Retina (tissue), 1 donor: Measurements from ENCODE around the gene CCNYL1.

ENCODE experiments used
- DNase-seq: peaks from one replicate; pipeline ENCODE4 v3.0.0-alpha.2; 2016

Gene CCNYL1

GRCh38 chr2:207767461-207768167, 56.2 kb downstream of the CCNYL1 start:
- peak; percentile 88 for DNase-seq

DNA sequence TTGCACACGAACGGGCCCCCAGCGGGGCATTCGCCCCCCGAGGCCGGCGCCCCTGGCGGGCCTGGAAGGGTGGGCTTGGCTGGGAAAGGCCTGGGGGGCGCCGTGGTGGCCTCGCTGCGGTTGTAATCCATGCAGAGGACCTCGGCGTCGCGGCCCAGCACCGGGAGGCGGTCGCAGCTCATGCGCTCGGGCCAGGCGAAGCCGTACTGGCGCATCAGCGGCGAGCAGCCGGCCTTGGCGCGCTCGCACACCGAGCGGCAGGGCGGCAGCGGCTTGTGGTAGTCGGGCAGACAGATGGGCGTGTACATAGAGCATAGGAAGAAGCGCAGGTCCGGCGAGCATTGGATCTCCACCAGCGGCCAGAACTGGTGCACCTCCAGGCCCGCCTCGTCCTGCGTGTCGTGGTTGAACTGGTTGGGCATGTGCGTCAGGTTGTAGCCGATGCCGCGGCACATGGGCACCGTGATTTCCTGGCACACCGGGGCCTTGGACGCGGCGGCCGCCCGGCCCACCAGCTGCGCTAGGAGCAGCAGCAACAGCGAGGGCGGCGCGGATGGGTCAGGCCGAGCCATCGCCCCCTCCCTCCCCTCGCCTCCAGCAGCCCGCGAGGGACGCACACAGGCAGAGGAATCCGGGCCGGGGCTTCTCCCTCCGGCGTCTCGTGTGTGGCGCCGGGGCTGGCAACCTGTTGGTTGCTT, 56.9 kb downstream of the CCNYL1 start:
- peak; percentile 84 for DNase-seq

GRCh38 chr2:207768866-207769596, 57.6 kb downstream of the CCNYL1 start:
- DNase-seq, result peak; percentile 72

DNA sequence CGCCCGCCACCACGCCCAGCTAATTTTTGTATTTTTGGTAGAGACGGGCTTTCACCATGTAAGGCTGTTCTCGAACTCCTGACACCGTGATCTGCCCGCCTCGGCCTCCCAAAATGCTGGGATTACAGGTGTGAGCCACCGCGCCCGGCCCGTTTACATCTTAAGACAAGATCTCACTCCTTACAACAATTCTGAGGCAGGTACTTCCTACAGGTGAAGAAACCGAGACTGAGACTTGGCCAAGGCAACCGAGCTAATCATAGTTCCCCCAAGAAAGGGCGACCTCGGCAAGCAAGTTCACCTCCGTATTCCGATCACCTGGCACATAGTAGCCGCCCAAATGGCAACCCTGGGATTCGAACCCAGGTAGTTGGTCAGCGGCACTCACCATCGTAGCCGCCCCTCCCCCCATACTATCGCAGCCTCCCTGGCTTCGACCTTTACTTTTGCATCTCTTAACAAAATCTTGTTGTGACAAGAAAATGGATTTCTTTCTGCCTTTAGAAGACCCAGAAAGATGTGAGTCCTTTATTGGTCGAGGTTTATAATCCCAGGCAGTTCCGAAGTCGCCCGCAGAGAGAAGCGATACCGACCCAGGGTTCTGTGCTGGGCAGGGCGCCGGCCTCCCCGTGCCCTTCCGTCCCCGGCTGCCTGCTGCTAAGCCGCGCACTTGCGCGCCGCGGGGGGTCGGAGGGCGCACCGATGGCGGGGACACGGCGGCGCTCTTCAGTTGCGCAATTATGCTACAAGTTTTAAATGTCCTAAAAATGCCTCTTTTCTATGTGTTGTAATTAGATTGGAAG, 59.4 kb downstream of the CCNYL1 start:
- DNase-seq, result peak; percentile 60

DNA sequence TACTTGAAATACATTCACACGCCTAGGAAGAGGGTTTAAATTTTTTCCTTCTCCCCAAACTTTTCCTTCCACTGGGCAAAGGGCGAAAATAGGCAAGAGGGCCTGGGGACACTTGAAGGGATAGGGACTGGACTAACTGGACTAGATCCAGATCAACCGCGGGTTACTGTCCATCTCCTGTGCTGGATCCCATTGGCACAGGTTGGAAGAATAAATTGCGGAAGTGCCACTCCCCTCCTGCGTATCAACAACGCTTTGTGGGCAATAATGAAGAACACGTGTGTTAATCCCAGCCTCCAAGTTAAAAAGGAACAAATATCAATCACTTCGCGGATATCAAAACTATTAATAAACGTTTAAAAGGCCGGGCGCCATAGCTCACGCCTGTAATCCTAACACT, 60.0 kb downstream of the CCNYL1 start:
- no peak for DNase-seq

DNA sequence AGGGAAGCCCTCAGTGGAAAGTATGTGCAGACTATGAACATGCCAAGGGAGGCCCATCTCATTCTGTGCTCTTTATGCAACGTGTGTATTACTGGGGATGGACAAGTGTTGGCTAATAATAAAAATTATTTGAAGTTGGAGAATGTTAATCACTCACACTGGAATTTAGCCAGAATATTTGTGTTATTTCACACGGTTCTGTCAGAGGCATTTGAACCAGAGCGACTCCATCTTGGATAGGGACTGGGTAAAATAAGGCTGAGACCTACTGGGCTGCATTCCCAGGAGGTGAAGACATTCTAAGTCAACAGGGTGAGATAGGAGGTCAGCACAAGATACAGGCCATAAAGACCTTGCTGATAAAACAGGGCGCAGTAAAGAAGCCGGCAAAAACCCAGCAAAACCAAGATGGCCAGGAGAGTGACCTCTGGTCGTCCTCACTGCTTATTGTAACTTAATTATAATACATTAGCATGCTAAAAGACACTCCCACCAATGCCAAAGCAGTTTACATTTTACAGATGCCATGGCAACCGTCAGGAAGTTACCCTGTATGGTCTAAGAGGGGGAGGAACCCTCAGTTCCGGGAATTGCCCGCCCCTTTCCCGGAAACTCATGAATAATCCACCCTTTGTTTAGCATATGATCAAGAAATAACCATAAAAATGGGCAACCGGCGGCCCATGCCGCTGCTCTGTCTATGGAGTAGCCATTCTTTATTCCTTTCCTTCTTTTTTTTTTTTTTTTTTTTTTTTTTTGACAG, 60.8 kb downstream of the CCNYL1 start:
- DNase-seq, result no peak

- DNase-seq, result no peak
Measured at GRCh38 chr2:207772844-207773205, 61.4 kb downstream of the CCNYL1 start.

DNA sequence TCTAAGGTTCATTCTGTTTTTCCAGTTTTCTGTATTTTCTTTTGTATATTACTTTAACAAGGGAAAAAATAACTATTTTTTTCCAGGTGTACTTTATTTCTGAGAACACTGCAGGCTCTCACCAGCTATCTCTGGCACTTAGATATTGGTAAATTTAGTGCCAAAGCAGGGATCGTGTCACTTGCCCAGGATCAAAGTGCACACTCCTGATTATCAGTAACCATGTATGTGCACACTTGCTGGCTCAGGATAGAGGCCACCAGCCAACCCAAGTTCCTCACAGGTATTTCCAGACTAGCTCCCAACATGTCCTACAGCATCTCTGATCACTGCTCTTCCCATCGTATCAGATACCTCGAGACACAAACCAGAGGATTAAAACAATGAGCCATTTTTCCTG, 64.0 kb downstream of the CCNYL1 start:
- no peak for DNase-seq

GRCh38 chr2:207777124-207777523, 65.7 kb downstream of the CCNYL1 start:
- DNase-seq, result no peak

DNA sequence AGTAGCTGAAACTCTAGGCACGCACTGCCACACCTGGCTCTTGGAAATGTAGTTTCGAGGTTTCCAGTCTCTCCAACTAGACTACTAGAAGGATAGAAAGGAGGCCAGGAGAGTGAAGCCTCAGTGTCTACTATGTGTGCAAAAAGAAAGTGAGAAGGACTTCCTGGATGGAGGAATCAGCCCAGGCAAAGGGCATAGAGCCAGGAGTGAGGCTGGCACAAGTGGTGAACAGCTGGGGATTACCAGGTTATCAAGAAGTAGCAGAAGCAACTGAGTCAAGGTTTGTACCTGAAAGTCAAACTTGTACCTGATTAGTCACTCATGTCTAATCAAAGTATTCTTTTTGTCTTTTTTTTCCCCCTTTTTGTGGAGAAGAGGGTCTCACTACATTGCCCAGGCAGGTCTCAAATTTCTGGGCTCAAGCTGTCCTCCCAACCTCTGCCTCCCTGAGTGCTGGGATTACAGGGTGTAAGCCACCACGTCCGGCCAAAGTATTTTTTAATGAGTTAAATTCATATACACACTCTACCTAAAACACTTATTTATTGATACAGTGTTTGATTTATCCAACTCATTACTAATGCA, 67.0 kb downstream of the CCNYL1 start:
- no peak for DNase-seq

GRCh38 chr2:207779523-207779922, 68.1 kb downstream of the CCNYL1 start:
- DNase-seq, result no peak

DNA sequence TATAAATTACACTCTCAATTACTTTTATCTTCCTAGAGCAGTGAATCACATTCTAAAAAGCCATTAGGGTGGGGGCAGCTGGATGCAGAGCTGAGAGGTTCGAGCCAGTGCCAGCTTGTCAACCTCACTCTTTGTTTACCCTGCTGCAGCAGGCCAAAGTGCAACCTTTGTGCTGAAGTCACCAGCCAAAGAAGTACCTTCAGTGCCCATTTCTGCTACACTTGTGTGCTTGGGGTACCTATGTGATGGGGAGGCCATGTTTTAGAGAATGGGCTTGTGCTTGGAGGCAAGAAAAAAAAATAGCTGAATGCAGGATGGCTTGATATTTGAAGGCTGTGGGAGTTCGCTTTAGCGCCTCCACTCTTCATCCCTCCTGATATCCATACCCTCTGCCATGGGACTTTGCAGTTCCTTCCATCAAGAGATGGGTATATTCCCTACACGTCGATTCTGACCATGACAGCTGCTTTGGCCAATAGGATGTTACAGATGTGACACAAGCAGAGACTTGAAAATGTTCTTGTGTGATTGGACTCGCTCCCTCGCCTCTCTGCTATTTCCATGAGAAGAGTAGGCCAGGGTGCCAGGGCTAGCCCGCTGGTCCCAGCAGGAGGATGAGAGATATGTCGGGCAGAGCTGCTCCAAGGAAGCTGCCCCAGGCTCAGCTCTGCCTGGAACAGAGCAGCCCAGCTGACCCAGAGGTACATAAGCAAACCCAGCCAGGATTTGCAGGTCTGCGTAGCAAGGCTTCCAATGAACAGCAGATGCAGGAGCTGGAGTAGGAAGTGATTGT, 71.0 kb downstream of the CCNYL1 start:
- no peak for DNase-seq

- DNase-seq, result no peak
Measured at GRCh38 chr2:207783514-207783913, 72.1 kb downstream of the CCNYL1 start.

- no peak for DNase-seq
Measured at GRCh38 chr2:207784898-207785297, 73.5 kb downstream of the CCNYL1 start.

GRCh38 chr2:207787017-207787416, 75.6 kb downstream of the CCNYL1 start:
- DNase-seq, result no peak

DNA sequence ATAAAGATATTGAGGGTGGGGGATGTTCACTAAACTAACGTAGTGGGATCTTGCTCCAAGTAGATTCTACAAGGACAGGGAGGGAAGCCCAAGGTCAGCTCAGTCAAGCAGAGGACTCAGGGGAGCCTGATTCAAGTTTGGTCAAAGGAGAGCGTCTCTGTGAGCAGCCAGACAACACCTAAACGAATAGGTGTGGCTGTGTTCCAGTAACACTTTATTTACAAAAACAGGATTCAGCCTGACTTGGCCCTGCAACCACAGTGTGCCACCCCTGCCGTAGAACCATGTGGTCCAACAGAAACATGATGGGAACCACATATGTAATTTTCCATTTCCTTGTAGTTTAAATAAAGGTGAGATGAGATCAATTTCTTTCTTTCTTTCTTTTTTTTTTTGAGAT, 76.4 kb downstream of the CCNYL1 start:
- DNase-seq, result no peak

GRCh38 chr2:207790898-207791297, 79.5 kb downstream of the CCNYL1 start:
- DNase-seq, result no peak

DNA sequence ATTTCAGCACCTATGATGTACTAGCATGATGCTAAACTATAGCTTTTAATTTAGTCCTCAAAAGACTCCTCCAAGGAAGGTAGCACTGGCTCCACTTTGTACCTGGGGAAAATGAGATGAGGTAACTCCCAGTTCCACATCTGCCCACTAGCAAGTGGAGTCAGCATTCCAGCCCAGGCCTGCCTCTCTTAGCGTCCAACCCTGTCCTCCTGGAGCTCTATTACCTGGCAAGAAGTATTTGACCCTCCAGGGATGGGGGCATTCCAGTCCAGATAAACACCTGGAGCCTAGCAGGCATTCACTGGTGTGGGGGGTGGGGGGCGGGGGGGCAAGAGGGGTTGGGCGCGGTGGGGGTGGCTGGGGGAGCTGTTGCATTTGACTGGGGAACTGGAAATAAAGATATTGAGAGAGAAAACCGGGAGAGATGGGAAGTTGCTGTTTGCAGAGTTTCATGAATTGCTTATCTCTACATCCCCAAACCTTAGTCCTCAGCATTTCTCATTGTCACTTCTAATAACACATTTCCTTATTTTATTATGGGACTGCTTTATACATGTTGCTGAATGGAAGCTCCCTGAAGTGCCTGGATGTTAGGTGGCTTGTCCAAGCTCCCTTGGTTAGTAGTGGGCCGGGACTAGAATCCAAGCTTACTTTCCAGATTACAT, 80.3 kb downstream of the CCNYL1 start:
- DNase-seq, result no peak

DNA sequence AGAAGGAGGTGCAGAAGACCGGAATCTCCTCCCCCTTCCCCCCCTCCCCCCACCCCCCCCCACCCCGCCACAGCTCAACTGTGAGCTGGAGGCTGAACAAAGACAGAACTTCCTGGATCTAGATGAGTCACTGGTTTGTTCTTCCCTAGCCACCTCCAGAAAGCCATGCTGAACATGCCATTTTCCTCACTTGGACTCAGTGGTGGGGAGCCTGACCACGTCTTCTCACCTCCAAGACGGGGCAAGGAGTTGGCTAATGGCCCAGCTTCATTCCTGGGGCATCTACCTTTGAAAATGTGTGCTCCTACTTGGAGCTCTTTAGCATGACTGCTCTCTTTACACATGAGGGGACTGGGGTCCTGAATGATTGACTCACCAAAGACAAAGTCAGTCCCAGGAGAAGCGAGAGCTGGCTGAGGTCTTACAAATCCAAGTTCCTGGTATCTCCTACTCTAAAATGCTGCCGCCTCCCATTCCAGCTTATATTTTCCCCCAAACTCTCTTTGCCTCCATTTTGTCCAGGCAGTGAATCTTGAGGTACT, 80.9 kb downstream of the CCNYL1 start:
- DNase-seq, result peak; percentile 16
